Ascending aorta (tissue), 2 donors: ENCODE results near the gene GNS. TPM values are rescaled to one million over a fixed set of nuclear protein-coding genes. Genes with fewer than 3 reads are reported as not detected.

Source experiments
- DNase-seq, 2 donors: peaks; one replicate each; pipeline ENCODE4 v3.0.0-alpha.2; 2019; ENCODE audit warnings: low spot score in 2 of 2
- H3K27ac ChIP-seq, 2 donors: fragments of 200-600 bp; sonication (generic); one replicate each; pipeline ENCODE4 v1.5.1; 2016 to 2017; ENCODE audit warnings: mild to moderate bottlenecking in 1 of 2
- H3K27me3 ChIP-seq: fragments of 200-600 bp; sonication (generic); one replicate; pipeline ENCODE4 v1.5.1; 2017
- H3K36me3 ChIP-seq, 2 donors: fragments of 200-600 bp; sonication (generic); one replicate each; pipeline ENCODE4 v1.5.1; 2016
- H3K4me1 ChIP-seq, 2 donors: fragments of 200-600 bp; sonication (generic); one replicate each; pipeline ENCODE4 v1.5.1; 2016 to 2017; ENCODE audit warnings: mild to moderate bottlenecking in 1 of 2
- H3K4me3 ChIP-seq, 2 donors: fragments of 200-600 bp; sonication (generic); one replicate each; pipeline ENCODE4 v1.5.1; 2016 to 2017; ENCODE audit warnings: mild to moderate bottlenecking in 1 of 2
- H3K9me3 ChIP-seq, 2 donors: fragments of 200-600 bp; sonication (generic); one replicate each; pipeline ENCODE4 v1.5.1; 2016
- intact Hi-C: fragments of 100-400 bp; cut with DNase I; formaldehyde crosslinking; loops from one replicate; pipeline ENCODE4 v1.15.1; 2023
- total RNA-seq: library from RNA; depleted of rRNA; stranded (reverse); fragments of >200 nt; gene quantifications from one replicate; pipeline ENCODE4 v1.1.0, GENCODE V29; 2016
- TF ChIP-seq, protein P1 (sequence below), 3 experiments: fragments of 200-600 bp in 2 of 3; fragments of 450-650 bp in 1 of 3; sonication (generic) in 2 of 3; IDR thresholded peaks; one replicate each; pipeline ENCODE4 v1.5.1; 2016 to 2019; ENCODE audit warnings: antibody characterized with exemption in 3 of 3, mild to moderate bottlenecking in 1 of 3, moderate library complexity in 1 of 3

The GNS gene
- total RNA-seq, 1 donor from 2014 or later, result 105 TPM

- peaks cover 0 to 7% of the 10 kb centered on the region in 2 donors for H3K4me1 ChIP-seq
- no peak overlapping the region for H3K4me3 ChIP-seq
- no peaks in the 10 kb centered on the region for H3K9me3 ChIP-seq
- TF ChIP-seq, protein P1, sequence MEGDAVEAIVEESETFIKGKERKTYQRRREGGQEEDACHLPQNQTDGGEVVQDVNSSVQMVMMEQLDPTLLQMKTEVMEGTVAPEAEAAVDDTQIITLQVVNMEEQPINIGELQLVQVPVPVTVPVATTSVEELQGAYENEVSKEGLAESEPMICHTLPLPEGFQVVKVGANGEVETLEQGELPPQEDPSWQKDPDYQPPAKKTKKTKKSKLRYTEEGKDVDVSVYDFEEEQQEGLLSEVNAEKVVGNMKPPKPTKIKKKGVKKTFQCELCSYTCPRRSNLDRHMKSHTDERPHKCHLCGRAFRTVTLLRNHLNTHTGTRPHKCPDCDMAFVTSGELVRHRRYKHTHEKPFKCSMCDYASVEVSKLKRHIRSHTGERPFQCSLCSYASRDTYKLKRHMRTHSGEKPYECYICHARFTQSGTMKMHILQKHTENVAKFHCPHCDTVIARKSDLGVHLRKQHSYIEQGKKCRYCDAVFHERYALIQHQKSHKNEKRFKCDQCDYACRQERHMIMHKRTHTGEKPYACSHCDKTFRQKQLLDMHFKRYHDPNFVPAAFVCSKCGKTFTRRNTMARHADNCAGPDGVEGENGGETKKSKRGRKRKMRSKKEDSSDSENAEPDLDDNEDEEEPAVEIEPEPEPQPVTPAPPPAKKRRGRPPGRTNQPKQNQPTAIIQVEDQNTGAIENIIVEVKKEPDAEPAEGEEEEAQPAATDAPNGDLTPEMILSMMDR (IDR thresholded peaks at IDR 0.05), result no peak
- intact Hi-C loops, result no loop called here
- no peak overlapping the region for H3K27ac ChIP-seq
- no peak for DNase-seq
- no peaks in the 10 kb centered on the region for H3K27me3 ChIP-seq
- H3K36me3 ChIP-seq, result peaks cover 27 to 74% of the 10 kb centered on the region in 2 donors
These were observed 16.8 kb downstream of the GNS start for GRCh38 chr12:64742416-64742815.

DNA sequence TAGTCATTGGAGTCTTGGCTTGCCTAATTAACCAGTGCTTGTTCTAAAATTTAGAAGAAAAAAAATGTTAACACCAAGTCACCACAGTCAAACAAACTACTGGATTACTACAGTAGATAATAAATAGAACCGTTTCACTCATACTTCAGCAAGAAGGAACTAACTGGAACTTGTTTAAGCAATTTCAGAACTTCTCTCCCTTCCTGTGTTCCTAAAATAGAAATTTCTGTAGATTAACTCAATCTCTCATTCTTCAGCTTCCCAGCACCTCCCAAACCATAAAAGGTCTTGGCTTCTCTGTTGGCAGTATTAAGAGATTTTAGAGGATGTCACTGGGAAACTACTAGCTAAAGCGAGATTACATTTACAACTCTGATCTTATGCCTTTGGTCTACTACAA, 18.6 kb downstream of the GNS start:
- TF ChIP-seq, protein P1 (IDR thresholded peaks at IDR 0.05), result no peak
- Histone ChIP-seq H3K27me3 (no peaks in the 10 kb centered on the region), H3K9me3 (no peaks in the 10 kb centered on the region), H3K4me1 (peaks cover 0 to 7% of the 10 kb centered on the region in 2 donors), H3K27ac (no peak overlapping the region), H3K36me3 (peaks cover 38 to 85% of the 10 kb centered on the region in 2 donors), H3K4me3 (no peak overlapping the region)
- intact Hi-C loops, result no loop called here
- DNase-seq, result no peak

- Histone ChIP-seq H3K4me1 (peaks cover 0 to 7% of the 10 kb centered on the region in 2 donors), H3K4me3 (no peak overlapping the region), H3K36me3 (peaks cover 38 to 93% of the 10 kb centered on the region in 2 donors), H3K27me3 (no peaks in the 10 kb centered on the region), H3K27ac (no peak overlapping the region), H3K9me3 (no peaks in the 10 kb centered on the region)
- intact Hi-C loops, result no loop called here
- TF ChIP-seq, protein P1 (IDR thresholded peaks at IDR 0.05), result no peak
- DNase-seq, result no peak
These were observed 19.4 kb downstream of the GNS start for GRCh38 chr12:64739778-64740177.

DNA sequence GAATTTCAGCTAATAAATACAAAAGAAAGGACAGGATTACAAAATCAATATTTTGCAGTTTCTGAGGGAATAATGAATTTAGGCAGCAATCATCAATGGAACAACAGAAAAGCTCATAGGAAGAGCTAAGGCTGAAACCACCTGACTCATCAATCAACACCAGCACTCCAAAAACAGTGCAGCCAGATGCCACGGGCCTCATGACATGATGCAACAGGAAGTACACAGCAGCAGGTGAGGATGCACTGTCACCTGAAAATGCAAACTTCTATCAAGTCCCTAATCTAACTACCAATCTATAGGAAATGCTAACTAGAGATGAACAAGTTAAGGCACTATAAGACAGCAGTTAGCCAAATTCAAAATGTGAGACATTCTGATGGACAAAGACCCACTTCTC, 21.7 kb downstream of the GNS start:
- H3K36me3 ChIP-seq, result peaks cover 41 to 81% of the 10 kb centered on the region in 2 donors
- intact Hi-C loops, result no loop called here

DNA sequence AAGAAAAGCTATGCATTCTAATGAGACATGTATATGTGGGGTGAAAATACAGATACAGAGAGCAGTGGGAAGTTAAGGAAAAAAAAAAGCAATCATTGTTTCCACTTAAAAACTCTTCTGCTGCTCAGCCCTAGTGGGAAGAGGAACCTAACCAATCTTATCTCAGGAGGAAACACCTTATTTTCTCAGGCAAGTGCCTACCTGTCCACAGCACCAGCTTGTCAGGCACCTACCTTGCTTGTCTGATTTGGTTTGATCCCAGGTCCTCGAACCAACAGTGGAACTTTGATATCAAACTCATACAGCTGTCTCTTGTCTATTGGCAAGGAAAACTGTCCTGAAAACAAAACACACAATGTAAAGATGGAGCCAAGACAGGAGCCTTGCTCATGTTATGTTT, 22.4 kb downstream of the GNS start:
- intact Hi-C loops, result no loop called here
- Histone ChIP-seq H3K36me3 (peaks cover 34 to 74% of the 10 kb centered on the region in 2 donors), H3K27ac (no peak overlapping the region)

More for the DNA sequence above, 21.7 kb downstream of the GNS start:
- Histone ChIP-seq H3K4me3 (no peak overlapping the region), H3K27ac (no peak overlapping the region), H3K27me3 (no peaks in the 10 kb centered on the region), H3K4me1 (no peaks in the 10 kb centered on the region), H3K9me3 (no peaks in the 10 kb centered on the region)
- TF ChIP-seq, protein P1 (IDR thresholded peaks at IDR 0.05), result no peak
- DNase-seq, result no peak

More for the DNA sequence above, 22.4 kb downstream of the GNS start:
- Histone ChIP-seq H3K9me3 (no peaks in the 10 kb centered on the region), H3K4me1 (no peaks in the 10 kb centered on the region), H3K4me3 (no peak overlapping the region), H3K27me3 (no peaks in the 10 kb centered on the region)
- DNase-seq, result no peak
- TF ChIP-seq, protein P1 (IDR thresholded peaks at IDR 0.05), result no peak
